HG03558 (cell line): ENCODE data around the gene RARG.

Experiments used
- ATAC-seq: cut with Tn5 transposase; IDR thresholded peaks from one replicate; pipeline ENCODE4 v1.9.1; 2021; ENCODE audit warnings: moderate number of reproducible peaks; ENCODE audit not compliant: unreplicated experiment; ENCODE audit errors: extremely low read depth

Gene RARG

DNA sequence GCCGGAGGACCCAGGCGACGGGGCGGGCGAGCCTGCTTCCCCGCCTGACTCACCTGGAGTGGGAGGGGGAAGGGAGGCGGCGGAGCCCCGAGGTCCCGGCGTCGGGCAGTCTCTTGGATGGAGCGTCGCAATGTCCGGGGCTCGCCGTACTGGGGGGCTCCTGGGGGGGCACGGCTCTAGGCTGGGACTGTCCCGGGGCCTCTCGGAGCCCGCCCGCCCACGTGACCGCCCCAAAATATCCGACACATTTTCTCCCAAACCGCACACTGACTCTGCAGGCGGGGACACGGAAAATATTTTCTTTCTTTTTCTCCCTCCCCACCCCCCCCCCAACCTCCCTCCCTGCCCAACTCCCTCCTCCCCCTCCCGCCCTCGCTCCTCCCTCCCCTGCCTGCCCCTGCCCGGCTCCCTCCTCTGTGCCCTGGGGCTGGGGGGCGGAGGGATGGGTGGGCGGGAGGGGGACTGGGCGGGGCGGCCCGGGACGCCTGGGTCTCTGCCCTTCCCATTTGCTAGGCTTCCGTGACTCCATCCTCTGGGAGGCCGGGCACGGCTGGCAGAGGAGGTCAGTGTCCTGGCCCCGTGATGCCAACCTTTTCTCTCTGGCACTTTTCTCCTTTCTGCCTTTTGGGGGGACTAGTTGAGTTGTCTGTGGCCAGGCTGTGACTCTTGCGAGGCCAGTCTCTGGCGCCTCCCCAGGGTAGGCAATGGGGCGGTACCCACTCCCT, at the start of gene RARG:
Gene RARG, minus strand, starts transcription at position 289 of the 725 bp plus-strand sequence. CDS start 4,664 bp downstream, outside the sequence.
- no peak for ATAC-seq

DNA sequence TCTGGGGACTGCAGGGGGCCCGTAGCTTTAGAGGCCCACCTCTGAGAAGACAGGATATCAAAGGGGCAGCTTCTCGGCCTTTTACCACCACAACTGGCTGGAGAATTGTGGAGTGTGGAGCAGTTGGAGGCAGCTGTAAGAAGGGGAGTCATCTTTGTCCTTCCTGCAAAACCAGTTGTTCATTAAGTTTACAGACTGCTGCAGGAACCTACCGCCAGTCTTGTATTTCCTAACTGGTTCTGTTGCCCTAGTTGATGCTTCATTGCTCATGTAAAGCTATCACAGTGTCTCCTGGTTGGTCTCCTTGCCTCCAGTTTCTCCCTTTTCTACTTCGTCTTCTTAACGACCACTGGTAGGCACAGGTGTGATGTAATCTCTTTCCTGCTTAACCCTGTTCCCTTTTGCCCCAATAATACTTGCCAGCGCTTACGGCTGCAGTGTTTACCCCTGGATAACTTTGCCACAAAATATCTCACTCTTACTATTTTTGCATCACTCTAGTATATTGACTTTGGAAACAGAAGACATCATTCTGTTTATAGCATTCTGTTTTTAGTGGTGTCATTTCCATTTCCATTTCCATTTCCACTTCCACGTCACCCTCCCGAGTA, 48.0 kb upstream of the RARG start:
- ATAC-seq, result no peak

DNA sequence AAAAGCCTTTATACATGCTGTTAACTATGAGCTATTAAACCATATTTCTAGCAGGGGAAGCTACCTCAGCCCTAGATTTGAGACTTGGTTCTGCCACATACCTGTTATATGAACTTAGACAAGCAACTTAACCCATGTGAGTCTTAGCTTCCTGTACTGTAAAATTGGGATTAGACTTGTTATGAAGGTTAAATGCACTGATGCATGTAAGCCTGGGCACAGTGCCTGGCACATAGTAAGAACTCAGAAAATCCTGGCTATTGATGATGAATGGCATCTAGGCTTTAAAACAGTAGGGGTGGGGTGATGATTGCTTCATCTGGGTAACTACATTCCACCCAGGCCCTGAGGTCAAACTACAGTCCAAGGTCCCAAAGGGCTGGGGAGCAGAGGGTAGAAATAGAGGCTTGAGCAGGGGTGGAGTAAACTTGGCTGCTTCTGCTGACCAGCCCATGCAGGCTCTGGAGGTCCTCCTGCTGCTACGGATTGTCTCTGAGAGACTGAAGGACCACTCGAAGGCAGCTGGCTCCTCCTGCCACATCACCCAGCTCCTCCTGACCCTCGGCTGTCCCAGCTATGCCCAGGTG, 47.4 kb upstream of the RARG start:
- ATAC-seq, result no peak

DNA sequence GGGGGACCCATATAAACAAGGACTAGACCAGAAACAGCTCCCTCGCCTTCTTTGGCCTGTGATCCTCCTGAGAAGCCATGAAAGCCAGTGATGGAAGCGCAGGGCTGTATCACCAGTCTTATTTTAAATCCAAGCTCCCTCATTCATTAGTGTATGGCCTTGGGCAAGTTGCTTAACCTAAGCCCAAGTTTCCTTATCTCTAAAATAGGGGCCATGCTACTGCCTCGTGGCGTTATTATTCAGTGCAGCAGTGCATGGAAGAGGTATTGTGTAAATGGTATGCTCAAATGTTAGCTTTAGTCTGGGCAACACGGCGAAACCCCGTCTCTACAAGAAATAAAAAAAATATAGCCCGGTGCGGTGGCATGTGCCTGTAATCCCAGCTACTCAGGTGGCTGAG, 46.0 kb upstream of the RARG start:
- no peak for ATAC-seq

DNA sequence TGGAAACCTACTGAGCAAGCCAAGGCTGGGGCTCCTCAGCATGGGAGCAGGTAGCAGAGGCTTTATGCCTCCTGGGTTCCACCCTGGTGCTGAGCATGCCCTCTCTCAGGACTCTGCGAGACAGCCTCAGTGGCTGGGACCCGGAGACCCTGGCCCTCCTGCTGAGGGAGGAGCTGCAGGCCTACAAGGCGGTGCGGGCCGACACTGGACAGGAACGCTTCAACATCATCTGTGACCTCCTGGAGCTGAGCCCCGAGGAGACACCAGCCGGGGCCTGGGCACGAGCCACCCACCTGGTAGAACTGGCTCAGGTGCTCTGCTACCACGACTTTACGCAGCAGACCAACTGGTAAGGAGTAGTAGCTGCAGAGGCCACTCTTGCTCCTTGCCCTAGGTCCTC, 44.5 kb upstream of the RARG start:
- no peak for ATAC-seq

DNA sequence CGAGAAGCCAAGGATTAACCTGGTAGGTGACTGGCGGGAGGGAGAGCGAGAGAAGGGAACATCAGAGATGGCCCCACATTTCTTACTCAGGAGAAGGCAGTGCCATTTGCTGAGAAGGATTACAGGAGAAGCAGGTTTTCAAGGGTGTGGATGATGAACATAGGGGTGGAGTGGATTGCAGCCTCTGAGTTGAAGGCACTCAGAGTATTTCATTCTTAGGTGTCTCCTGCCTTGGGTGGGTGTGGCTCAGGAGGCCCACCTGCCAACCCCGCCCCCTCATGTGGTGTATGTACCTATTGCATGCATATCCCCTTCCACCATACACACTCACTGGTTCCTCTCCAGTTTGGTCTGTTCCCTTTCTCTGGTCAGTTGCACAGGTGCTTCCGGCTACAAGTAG, 42.4 kb upstream of the RARG start:
- ATAC-seq, result no peak

DNA sequence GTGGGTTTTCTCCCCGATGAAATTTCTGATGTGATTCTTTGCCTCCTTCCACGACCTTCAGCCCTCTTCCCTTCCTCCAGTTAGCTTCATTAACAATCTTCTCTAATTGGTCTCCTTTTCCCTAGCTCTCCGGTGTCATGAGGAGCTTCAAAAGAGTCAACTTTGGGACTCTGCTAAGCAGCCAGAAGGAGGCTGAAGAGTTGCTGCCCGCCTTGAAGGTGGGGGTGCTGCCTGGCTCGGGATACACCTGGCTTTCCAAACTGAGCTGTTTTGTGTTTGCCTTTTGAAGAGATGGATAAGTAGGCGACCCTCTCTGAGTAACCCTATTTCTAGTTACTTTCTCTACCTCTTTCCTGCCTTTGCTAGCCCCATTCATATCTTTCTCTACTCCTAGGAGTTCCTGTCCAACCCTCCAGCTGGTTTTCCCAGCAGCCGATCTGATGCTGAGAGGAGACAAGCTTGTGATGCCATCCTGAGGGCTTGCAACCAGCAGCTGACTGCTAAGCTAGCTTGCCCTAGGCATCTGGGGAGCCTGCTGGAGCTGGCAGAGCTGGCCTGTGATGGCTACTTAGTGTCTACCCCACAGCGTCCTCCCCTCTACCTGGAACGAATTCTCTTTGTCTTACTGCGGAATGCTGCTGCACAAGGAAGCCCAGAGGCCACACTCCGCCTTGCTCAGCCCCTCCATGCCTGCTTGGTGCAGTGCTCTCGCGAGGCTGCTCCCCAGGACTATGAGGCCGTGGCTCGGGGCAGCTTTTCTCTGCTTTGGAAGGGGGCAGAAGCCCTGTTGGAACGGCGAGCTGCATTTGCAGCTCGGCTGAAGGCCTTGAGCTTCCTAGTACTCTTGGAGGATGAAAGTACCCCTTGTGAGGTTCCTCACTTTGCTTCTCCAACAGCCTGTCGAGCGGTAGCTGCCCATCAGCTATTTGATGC, 36.9 kb upstream of the RARG start:
- ATAC-seq, result no peak

DNA sequence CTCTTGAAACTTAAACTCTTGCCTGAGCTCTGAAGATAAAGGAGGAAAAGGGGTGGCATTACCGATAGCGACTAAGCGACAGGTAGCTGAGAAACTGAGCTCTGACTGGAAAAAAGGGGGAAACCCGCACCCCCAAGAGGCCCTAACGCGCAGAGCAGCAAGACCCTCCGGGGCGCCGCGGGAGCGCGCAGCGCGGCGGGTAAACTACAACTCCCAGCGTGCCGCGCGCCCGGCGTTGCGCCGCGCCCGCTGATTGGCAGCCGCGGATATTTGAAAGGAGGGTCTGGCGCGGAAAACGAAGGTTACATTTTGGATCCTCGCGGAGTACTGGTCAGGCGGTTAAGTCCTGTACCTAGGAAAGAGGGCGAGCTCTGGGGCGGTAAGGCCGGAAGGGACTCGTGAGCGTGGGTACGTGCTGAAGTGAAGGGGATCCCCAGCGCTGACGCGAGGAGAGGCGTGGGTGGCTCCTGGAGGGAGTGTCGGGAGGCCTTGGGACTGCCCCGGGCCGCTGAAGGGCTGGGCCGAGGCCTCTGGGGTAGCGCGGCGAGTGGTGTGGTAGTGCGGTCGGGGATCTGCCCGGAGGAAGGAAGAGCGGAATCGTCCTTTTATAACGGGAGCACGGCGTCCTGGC, 36.1 kb upstream of the RARG start, which contains the start of gene ESPL1:
Gene ESPL1, plus strand, starts transcription at position 301 of the 631 bp plus-strand sequence. CDS start 468 bp downstream, outside the sequence.
- peak; percentile 46 for ATAC-seq

DNA sequence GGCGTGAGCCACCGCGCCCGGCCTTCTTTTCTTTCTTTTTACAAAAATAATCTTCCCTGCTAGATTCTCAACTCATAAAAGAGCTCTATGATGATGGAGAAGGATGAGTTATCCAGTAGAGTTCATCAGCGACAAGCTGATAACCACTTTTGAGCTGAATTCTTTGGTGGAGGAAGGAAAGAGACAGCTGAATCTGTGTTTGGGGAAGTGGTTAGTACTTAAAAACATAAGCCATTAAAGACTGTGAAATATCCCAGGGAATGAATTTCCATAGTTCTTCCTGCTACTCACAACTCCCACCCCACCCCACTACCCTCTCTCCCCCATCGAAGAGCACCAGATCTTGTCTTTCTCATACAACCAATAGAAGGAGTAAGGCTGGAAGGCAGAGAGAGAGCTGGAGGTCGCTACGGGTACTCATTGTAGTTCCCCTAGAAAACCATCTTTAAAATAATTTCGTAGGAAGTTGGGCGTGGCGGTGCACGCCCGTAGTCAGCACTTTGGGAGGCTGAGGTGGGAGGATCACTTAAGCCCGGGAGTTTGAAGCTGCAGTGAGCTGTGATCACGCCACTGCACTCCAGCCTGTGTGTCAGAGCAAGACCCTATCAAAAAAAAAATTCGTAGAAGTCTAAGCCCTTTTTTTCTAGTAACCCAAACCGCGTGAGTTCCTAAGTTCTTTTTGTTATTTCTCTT, 35.4 kb upstream of the RARG start:
- no peak for ATAC-seq

DNA sequence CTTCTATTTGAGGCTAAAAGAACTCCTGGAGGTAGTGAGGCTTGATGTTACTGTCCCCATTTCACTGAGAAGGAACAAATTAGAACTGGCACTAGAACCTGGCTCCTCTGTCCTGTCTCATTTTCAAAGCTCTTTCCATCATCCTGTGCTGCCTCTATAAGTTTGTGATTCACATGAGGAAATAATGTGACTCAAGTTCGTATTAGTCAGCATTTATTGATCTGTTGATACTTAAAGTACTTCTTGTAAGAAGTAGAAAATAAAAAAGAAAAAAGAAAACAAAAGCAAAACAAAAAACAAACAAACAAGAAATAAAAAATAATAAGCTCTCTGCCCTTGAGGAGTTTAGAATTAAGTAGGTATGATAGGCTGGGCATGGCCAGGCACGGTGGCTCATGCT, 33.8 kb upstream of the RARG start:
- ATAC-seq, result no peak

DNA sequence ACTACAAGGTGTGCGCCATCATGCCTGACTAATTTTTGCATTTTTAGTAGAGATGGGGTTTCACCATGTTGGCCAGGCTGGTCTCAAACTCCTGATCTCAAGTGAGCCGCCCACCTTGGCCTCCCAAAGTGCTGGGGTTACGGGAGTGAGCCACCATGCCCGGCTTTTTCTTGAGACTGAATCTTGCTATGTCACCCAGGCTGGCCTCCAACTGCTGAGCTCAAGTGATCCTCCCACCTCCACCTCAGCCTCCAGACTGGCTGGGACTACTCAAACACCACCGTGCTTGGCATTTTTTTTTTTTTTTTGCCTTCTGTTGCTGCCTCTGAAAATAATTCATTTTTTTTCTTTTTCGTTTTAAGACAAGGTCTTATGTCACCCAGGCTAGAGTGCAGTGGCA, 27.9 kb upstream of the RARG start:
- no peak for ATAC-seq

DNA sequence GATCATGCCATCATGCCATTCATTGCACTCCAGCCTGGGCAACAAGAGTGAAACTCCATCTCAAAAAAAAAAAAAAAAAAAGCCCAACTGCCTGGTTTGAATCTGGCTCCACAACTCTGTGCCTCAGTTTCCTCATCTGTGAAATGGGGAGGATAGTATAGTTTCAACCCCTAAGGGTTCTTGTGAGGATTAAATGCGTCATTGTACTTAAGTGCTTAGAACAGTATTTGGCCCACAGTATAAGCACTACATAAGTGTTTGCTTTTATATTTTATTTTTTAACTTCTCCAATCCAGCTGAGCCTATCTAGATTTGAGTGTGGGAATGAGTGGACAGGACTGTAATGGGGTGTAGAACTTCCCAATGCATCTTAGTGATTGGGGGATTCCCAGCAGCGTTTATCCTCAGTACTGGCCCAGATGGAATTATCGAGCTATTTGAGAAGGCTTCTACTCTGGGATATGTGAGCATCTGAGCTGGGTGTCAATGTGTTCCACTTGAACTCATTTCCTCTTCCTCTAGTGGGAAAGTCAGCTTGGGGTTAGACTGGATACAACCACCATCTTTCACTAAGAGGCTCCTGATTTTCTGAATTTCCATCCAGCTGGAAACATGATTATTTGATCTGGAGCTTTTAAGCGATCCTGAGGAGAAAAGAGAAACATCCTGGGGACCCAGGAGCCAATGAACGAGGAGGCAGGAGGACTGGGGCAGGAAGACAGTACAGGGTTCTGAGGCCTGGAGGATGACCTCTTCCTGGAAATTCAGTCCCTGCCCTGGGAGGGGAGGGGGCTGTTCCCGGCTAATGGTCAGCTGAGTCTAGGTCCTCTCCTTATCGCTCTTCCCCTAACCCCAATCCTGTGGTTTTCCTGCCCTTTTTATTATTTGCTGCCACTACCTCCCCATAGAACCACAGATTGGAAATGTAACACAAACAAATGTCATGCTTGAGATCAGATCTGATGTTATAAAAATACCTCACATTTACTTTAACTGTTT, 26.8 kb upstream of the RARG start:
- ATAC-seq, result no peak

DNA sequence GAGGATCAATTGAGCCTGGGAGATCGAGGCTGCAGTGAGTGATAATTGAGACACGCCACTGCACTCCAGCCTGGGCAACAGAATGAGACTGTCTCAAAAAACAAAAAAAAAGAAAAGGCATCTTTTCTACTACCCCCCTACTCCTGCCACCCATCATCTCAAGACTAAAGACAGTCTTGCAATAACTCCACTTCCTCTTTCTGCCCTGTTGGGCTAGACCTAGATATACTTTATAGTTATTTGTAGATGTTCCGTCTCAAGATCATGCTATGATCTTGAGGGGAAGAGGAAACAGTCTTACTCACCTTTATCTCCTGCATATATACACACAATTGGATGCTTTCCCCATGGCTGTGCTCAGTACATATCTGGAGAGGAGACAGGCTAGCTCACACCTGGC, 24.0 kb upstream of the RARG start:
- no peak for ATAC-seq

DNA sequence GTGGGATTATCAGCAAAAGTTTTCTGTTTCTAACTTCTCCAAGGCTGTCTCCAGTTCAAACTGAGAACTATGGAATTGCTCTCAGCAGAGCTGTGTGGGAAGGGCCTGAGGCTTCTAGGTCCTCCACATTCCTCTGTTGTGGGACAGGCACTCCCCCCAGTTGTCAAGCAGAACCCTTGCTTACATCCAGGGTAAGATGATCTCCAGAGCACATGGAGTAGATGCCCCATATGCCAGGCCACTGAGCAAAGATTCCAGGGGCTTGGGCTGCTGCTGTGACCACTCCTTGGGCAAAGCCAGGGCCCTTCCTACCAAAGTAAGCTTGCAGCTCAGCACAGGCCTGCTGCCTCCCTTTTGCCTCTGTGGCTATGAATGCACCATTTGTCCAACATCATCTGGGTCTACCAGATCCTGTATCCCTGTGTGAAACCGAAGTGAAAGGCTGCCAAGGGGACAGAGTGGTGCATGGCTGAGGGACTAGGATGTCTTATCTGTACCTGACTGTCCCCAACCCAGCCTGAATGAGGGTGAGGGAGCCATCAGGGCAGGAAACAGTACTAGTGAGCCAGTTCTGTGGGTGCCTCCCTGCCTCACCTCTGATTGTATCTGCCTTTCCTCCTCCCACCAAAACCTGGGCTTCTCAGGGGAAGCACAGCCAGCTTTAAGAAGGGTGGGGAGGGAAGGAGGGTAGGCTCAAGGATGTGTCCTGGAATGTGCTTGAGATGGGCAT, 23.0 kb upstream of the RARG start:
- ATAC-seq, result no peak

DNA sequence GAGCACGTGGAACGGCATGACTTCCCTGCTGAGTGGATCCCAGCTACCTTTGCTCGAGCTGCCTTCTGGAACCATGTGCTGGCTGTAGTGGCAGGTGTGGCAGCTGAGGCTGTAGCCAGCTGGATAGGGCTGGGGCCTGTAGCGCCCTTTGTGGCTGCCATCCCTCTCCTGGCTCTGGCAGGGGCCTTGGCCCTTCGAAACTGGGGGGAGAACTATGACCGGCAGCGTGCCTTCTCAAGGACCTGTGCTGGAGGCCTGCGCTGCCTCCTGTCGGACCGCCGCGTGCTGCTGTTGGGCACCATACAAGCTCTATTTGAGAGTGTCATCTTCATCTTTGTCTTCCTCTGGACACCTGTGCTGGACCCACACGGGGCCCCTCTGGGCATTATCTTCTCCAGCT, 21.3 kb upstream of the RARG start:
- ATAC-seq, result no peak

DNA sequence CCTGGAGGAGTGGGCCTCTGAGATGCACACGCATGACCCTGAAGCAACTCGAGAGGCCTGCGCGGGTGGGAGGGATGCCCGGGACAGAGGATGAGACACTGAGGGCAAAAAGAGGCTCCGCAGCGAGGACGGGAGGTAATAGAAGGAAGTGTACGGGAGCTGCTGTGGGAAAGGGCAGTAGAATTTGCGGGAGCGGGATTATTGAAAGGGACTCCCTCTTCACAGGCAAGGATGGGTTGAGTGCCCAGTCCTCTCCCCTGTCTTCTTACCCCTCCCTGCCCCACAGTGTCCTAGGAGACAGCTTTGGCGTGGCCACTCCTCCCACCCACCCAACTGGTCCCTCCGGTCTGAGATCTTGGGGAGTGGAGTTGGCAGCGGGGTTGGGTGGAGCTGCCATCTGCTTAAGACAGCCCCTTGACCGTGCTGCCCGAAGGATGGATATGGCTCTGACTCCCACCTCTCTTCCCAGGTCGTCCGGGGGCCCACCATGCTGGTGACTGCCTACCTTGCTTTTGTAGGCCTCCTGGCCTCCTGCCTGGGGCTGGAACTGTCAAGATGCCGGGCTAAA, 20.4 kb upstream of the RARG start:
- no peak for ATAC-seq
